Cardiac septum (tissue), 1 donor: ENCODE measurements around the gene PHF21A. TPM values are rescaled to one million over a fixed set of nuclear protein-coding genes. Genes with fewer than 3 reads are reported as not detected.

Experiments used
- DNase-seq: peaks from one replicate; pipeline ENCODE4 v3.0.0-alpha.2; 2020; ENCODE audit warnings: low spot score
- intact Hi-C: fragments of 100-400 bp; cut with DNase I; formaldehyde crosslinking; loops from one replicate; pipeline ENCODE4 v1.14.0; 2022
- long read RNA-seq: library from polyadenylated mRNA; unstranded; transcript quantifications from one replicate; pipeline ENCODE4 v2.0.0, GENCODE V29; 2021
- total RNA-seq: library from RNA; stranded (reverse); fragmentation: NEBNext Ultra II Directional; extraction: Animal tissue kit (Norgen Biotek cat#: 25700); gene quantifications from one replicate; pipeline ENCODE4 v1.2.1, GENCODE V29; 2021
- donor health status: DM: no; HTN: no; CAD: no.

PHF21A gene
- total RNA-seq: 43.8 TPM
- long read RNA-seq, partial matches to known transcripts: 12 of 49 reads
- long read RNA-seq, other reads (novel, unspliced or antisense): 37 of 49 reads

DNA sequence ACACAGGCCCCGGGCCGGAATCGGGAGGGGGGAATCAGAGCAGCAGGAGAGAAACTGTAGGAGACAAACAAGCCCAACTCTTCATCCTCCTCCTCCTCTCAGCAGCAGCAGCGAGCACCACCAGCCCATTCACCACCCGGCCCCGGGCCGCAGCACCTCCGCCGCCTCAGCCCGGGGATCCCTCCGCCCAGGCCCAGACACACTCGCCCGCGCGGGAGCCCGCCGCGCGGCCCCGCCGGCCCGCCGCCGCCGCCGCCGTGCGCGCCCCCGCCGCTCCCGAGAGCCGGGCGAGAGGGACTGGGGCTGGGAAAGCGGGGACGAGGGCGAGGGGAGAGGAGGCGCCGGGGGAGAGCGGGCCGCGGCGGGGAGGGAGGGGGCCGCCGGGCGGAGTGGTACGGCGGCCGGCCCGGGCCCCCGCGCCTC lies at the start of gene PHF21A:
Gene PHF21A (minus strand): TSS at position 154 of the 423 bp plus-strand sequence. CDS start 37,235 bp downstream, outside the sequence.
- DNase-seq: peak; percentile 94
- intact Hi-C loops: loop anchor here (5.0 kb wide), 1 partner anchor 116 kb away; no protein-coding TSS in a partner anchor

DNA sequence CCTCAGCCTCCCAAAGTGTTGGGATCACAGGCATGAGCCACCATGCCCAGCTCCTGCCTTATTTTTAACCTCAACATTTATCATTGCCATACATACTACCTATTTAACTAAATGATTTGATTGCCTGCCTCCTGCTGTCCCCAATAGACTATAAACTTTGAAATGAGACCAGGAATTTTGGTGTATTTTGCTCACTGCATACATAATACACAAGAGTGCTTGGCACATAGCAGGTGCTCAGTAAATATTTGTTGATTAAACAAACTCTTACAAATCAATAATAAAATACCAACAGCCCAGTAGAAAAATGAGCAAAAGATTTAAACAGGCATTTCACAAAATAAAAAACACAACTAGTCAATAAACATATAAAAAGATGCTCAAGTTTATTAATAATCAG lies 49.5 kb upstream of the PHF21A start:
- DNase-seq: no peak
- intact Hi-C loops: no loop called here

DNA sequence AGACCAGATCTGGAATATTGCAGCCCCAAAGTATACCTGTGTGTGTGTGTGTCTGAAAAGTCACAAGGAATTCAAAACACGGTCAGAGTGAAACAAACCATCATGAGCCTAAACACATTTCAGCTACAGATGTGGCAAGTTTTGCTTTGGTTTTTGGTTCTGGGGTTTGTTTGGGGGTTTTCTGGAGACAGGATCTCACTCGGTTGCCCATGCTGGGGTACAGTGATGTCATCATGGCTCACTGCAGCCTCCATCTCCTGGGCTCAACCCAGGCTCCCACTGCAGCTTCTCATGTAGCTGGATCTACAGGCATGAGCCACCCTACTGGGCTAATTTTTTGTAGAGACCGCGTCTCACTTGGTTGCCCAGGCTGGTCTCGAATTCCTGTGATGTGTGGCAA lies 41.4 kb upstream of the PHF21A start:
- intact Hi-C loops: no loop called here
- no peak for DNase-seq

GRCh38 chr11:46161201-46161600 lies 39.9 kb upstream of the PHF21A start:
- no peak for DNase-seq
- intact Hi-C loops: no loop called here

- no peak for DNase-seq
- intact Hi-C loops: no loop called here
Measured at GRCh38 chr11:46160100-46160499, 38.8 kb upstream of the PHF21A start.

DNA sequence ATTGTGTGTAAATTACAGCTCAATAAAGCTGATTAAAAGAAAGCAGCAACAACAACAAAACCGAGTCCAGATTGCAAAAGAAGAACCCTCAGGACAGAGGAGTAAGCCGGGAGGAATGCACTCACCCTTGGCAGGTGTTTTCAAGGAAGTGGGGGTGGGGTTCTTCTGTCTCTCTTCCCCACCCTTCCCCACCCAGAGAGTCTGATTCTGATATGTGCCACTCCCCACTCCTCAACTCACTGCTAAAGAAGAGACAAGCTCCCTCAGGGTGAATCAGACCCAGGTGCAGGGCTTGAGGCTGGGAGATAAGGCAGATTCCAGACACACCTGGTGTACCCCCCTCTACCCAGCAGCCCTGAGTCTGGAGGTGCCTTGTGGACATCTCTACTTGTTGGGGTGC lies 38.4 kb upstream of the PHF21A start:
- DNase-seq: no peak
- intact Hi-C loops: no loop called here

DNA sequence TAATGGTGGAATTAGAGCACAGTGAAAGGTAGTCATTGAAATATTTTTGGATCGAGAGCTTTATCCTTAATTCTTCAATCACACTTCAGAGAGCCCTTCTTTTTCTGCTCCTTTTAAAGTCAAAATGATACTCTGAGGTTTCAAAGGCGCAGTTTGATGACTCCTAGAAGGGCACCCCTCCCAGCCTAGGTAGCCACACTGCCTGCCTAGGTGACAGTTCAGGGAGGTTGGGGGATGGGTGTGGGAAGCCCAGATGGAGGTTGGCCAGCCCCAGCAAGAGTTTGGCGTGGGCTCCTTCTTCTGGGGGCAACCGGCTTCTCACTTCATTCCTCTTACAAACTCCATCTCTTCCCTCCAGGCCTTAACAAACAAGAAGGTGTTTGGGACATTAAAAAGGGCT lies 28.6 kb upstream of the PHF21A start:
- DNase-seq: no peak
- intact Hi-C loops: no loop called here

GRCh38 chr11:46149342-46149741 lies 28.1 kb upstream of the PHF21A start:
- no peak for DNase-seq
- intact Hi-C loops: no loop called here

GRCh38 chr11:46144741-46145140 lies 23.5 kb upstream of the PHF21A start:
- intact Hi-C loops: no loop called here

GRCh38 chr11:46143049-46143806 lies 22.0 kb upstream of the PHF21A start:
- DNase-seq: no peak
- intact Hi-C loops: no loop called here

More at GRCh38 chr11:46144741-46145140, 23.5 kb upstream of the PHF21A start:
- no peak for DNase-seq

GRCh38 chr11:46142561-46142960 lies 21.3 kb upstream of the PHF21A start:
- DNase-seq: no peak
- intact Hi-C loops: no loop called here

DNA sequence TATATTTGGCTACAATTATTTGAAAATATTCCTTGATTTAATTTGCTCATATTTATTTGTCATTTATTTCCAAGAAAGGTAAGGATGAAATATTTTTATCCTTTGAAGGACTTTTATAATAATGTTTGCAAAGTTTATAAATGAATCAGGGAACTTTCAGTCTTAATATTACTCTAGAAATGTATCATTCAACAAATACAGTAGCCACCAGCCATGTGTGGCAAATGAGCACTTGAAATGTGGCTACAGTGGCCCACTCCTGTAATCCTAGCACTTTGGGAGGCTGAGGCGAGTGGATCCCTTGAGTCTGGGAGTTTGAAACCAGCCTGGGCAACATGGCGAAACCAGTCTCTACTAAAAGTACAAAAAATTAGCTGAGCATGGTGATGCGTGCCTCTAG lies 20.3 kb upstream of the PHF21A start:
- no peak for DNase-seq
- intact Hi-C loops: no loop called here

DNA sequence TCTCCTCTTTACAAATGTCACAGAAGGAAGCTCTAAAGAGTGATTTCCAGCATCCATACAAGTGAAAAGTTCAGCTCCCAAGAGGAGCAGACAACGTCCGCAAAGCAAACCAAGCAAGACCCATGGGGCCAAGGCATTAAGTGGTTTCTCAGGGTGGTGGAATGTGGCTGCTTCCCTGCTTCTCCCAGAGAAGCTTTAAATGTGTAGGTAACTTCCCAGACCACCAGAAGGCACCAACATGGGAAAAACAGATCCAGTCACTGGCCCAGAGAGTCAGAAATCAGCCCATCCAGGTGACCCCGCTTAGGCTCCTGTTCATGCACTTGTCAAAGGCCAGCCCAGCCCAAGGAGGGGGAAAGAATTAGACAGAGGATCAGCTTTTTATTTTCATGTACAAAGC lies 13.3 kb upstream of the PHF21A start:
- no peak for DNase-seq
- intact Hi-C loops: no loop called here

DNA sequence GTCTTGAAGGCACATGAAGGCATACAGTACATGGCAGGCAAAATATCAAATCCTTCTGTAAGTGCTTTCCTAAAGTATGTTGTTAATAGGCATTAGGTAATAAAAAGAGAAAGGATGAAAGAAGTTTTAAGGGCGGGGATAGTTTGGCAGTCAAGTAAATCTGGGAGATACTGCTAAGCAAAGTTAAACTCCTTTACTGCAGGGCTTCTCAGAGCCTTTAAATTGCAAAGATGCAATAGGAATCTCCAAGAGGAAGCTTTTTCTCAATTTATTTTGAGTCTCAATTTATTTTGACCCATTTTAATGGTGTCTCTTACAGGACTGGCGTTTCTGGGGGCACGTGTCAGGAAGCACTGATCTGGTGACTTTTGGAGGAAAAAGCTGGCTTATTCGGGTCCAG lies 12.8 kb upstream of the PHF21A start:
- DNase-seq: no peak
- intact Hi-C loops: no loop called here

- no peak for DNase-seq
- intact Hi-C loops: no loop called here
Measured at GRCh38 chr11:46133119-46133518, 11.9 kb upstream of the PHF21A start.

GRCh38 chr11:46130286-46130940 lies 9.2 kb upstream of the PHF21A start:
- intact Hi-C loops: no loop called here
- DNase-seq: no peak

DNA sequence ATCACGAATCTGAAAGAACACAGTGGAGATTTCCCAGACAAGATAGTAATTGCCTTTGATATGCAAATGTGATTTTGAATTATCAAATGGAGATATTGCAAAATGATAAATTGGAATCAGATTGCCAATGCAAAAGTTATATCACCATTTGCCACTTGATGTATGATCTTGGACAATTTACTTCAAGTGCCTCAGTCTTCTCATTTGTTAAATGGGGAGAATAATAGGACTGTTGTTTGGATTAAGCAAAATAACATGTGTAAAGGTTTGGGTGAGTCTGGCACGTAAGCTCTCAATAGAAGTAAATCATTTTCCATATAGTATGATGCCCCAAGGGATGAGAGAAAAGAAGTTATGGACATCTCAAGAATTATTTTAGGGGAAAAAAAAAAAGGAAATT lies 7.9 kb upstream of the PHF21A start:
- DNase-seq: no peak
- intact Hi-C loops: no loop called here

DNA sequence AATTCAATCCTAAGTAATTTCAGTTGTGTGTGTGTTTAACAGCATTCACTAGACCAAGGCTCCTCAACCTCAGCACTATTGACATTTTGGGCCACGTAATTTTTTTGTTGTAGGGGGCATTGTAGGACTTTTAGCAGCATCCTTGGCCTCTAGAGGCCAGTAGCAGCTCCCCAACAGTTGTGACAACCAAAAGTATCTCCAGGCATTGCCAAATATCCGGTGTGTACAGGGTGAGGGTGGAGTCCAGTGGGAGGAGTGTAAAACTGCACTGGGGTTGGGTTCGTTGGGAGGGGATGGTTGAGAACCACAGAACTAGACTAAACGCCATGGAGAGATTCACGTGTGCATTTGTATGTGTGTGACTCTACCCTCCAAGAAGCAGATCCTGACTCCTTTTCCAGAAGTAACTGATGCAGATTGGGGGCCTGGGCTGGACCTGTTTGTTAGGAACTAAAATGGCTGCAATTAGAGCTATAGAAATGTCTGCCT lies 5.9 kb upstream of the PHF21A start:
- intact Hi-C loops: no loop called here
- DNase-seq: peak; percentile 84

- intact Hi-C loops: no loop called here
- DNase-seq: no peak
Measured at GRCh38 chr11:46125284-46125683, 4.0 kb upstream of the PHF21A start.

- DNase-seq: no peak
- intact Hi-C loops: loop anchor here (5.0 kb wide), 1 partner anchor 114 kb away; no protein-coding TSS in a partner anchor
Measured at GRCh38 chr11:46122945-46123715, 1.9 kb upstream of the PHF21A start.
